Tibial artery (tissue), 4 donors: ENCODE measurements around the gene COP1.

ENCODE experiments used
- DNase-seq, 2 donors: peaks; one replicate each; pipeline ENCODE4 v3.0.0-alpha.2; 2019
- H3K27ac ChIP-seq, 2 donors: fragments of 200-600 bp; sonication (generic) in 1 of 2; 1 replicate in 1 of 2; 2 replicates in 1 of 2; pipeline ENCODE4 v1.5.1; 2018 to 2019; ENCODE audit warnings: mild to moderate bottlenecking in 1 of 2
- H3K27me3 ChIP-seq, 2 donors: fragments of 200-600 bp; sonication (generic) in 1 of 2; one replicate each; pipeline versions ENCODE4 v1.5.1 to v1.6.0; 2016 to 2019
- H3K36me3 ChIP-seq, 3 donors: fragments of 200-600 bp; sonication (generic) in 2 of 3; one replicate each; pipeline ENCODE4 v1.5.1; 2016 to 2019; ENCODE audit warnings: mild to moderate bottlenecking in 2 of 3
- H3K4me1 ChIP-seq, 4 donors: fragments of 200-600 bp; sonication (generic) in 2 of 4; 1 replicate in 3 of 4; 2 replicates in 1 of 4; pipeline ENCODE4 v1.5.1; 2016 to 2019
- H3K4me3 ChIP-seq, 2 donors: fragments of 200-600 bp; sonication (generic) in 1 of 2; 1 replicate in 1 of 2; 2 replicates in 1 of 2; pipeline ENCODE4 v1.5.1; 2018 to 2019; ENCODE audit warnings: mild to moderate bottlenecking in 2 of 2
- H3K9me3 ChIP-seq, 3 donors: fragments of 200-600 bp; sonication (generic) in 1 of 3; one replicate each; pipeline ENCODE4 v1.5.1; 2016 to 2019
- CTCF ChIP-seq, 2 experiments: fragments of 200-600 bp in 1 of 2; fragments of 450-650 bp in 1 of 2; IDR thresholded peaks; one replicate each; pipeline ENCODE4 v1.5.1; 2017 to 2019; ENCODE audit warnings: antibody characterized with exemption in 2 of 2, mild to moderate bottlenecking in 1 of 2, moderate library complexity in 1 of 2
- intact Hi-C: fragments of 100-400 bp; cut with DNase I; formaldehyde crosslinking; loops from one replicate; pipeline ENCODE4 v1.15.0; 2023; ENCODE audit warnings: low total_unique reads

COP1 gene

GRCh38 chr1:175920381-175920780, 286.7 kb downstream of the COP1 start:
- no peak for TF ChIP-seq CTCF (IDR thresholded peaks at IDR 0.05)
- Histone ChIP-seq H3K27ac (no peak overlapping the region), H3K36me3 (no peaks in the 10 kb centered on the region), H3K4me1 (no peaks in the 10 kb centered on the region), H3K4me3 (no peak overlapping the region), H3K9me3 (no peaks in the 10 kb centered on the region), H3K27me3 (no peaks in the 10 kb centered on the region)
- no peak for DNase-seq
- intact Hi-C loops, result no loop called here

GRCh38 chr1:175919001-175919400, 288.1 kb downstream of the COP1 start:
- H3K9me3 ChIP-seq, result no peaks in the 10 kb centered on the region
- H3K36me3 ChIP-seq, result no peaks in the 10 kb centered on the region
- no peaks in the 10 kb centered on the region for H3K27me3 ChIP-seq
- DNase-seq, result no peak
- intact Hi-C loops, result no loop called here
- TF ChIP-seq CTCF (IDR thresholded peaks at IDR 0.05), result no peak
- no peaks in the 10 kb centered on the region for H3K4me1 ChIP-seq
- no peak overlapping the region for H3K27ac ChIP-seq
- no peak overlapping the region for H3K4me3 ChIP-seq

- intact Hi-C loops, result no loop called here
- peaks cover 0 to under 1% (median 0%) of the 10 kb centered on the region in 3 donors for H3K9me3 ChIP-seq
- H3K4me3 ChIP-seq, result no peak overlapping the region
- H3K4me1 ChIP-seq, result no peaks in the 10 kb centered on the region
- no peak for DNase-seq
- TF ChIP-seq CTCF (IDR thresholded peaks at IDR 0.05), result no peak
- H3K36me3 ChIP-seq, result no peaks in the 10 kb centered on the region
- no peaks in the 10 kb centered on the region for H3K27me3 ChIP-seq
- H3K27ac ChIP-seq, result no peak overlapping the region
Observed at GRCh38 chr1:175918364-175918801, 288.7 kb downstream of the COP1 start.

DNA sequence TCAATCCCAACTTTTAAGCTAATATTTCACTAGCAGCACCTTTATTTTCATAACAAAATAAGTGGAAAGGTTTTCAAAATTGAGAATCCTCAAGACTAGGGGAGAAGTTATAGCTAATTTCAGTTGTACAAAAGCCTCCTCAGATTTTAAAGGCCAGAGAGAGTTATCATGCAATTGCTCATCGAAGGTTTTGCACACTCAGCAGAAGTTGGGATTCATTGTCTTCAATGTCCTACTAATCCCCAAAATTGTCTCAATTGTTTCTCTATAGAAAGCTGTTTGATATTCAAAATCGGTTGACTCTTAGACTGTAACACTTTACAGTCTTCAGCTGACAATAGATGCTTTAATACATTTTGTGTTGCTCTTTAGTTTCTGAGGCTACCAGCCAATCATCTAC, 293.0 kb downstream of the COP1 start:
- Histone ChIP-seq H3K27me3 (no peaks in the 10 kb centered on the region), H3K27ac (no peak overlapping the region), H3K4me3 (no peak overlapping the region), H3K36me3 (peaks cover 0 to 9% (median 7%) of the 10 kb centered on the region in 3 donors), H3K4me1 (no peaks in the 10 kb centered on the region), H3K9me3 (peaks cover 0 to 33% (median 10%) of the 10 kb centered on the region in 3 donors)
- no peak for DNase-seq
- intact Hi-C loops, result no loop called here
- no peak for TF ChIP-seq CTCF (IDR thresholded peaks at IDR 0.05)

- no peak for DNase-seq
- Histone ChIP-seq H3K4me1 (no peaks in the 10 kb centered on the region), H3K27me3 (no peaks in the 10 kb centered on the region), H3K9me3 (peaks cover 0 to 33% (median 10%) of the 10 kb centered on the region in 3 donors), H3K36me3 (peaks cover 0 to 9% (median 7%) of the 10 kb centered on the region in 3 donors), H3K27ac (no peak overlapping the region), H3K4me3 (no peak overlapping the region)
- no peak for TF ChIP-seq CTCF (IDR thresholded peaks at IDR 0.05)
- intact Hi-C loops, result no loop called here
Observed at GRCh38 chr1:175911138-175911537, 295.9 kb downstream of the COP1 start.

DNA sequence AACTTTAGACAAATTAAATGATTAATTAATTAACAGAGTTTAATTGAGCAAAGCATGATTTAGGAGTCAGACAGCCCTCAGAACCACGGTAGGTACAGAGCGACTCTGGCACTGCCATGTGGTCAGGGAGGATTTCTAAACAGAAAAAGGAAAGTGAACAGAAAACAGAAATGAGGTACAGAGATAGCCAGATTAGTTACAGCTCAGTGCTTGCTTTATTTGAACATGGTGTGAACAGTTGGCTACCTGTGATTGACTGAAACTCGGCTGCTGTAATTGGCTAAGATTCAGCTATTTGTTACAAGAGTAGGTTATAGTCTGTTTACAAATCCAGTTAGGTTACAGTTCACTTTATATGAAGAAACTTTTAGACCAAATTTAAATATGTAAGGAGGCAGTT, 300.7 kb downstream of the COP1 start:
- no peak for DNase-seq
- no peak for TF ChIP-seq CTCF (IDR thresholded peaks at IDR 0.05)
- Histone ChIP-seq H3K4me1 (no peaks in the 10 kb centered on the region), H3K4me3 (no peak overlapping the region), H3K36me3 (peaks cover 0 to 7% (median 6%) of the 10 kb centered on the region in 3 donors), H3K27ac (no peak overlapping the region), H3K27me3 (no peaks in the 10 kb centered on the region), H3K9me3 (peaks cover 0 to 15% (median 10%) of the 10 kb centered on the region in 3 donors)
- intact Hi-C loops, result no loop called here
